Upper lobe of left lung (tissue), 4 donors: ENCODE measurements around the gene VANGL2.

Experiments
- POLR2A ChIP-seq, 4 donors: fragments of 450-650 bp; IDR thresholded peaks; one replicate each; pipeline ENCODE4 v1.5.1; 2016 to 2017; ENCODE audit warnings: antibody characterized with exemption in 4 of 4, mild to moderate bottlenecking in 2 of 4
- TF ChIP-seq, protein P1 (sequence below), 6 experiments: fragments of 450-650 bp in 4 of 6; fragments of 200-600 bp in 2 of 6; sonication (generic) in 2 of 6; IDR thresholded peaks; one replicate each; pipeline ENCODE4 v1.5.1; 2016 to 2019; ENCODE audit warnings: antibody characterized with exemption in 6 of 6

GRCh38 chr1:160409486-160409885 lies 9.1 kb downstream of the VANGL2 start:
- TF ChIP-seq, protein P1, sequence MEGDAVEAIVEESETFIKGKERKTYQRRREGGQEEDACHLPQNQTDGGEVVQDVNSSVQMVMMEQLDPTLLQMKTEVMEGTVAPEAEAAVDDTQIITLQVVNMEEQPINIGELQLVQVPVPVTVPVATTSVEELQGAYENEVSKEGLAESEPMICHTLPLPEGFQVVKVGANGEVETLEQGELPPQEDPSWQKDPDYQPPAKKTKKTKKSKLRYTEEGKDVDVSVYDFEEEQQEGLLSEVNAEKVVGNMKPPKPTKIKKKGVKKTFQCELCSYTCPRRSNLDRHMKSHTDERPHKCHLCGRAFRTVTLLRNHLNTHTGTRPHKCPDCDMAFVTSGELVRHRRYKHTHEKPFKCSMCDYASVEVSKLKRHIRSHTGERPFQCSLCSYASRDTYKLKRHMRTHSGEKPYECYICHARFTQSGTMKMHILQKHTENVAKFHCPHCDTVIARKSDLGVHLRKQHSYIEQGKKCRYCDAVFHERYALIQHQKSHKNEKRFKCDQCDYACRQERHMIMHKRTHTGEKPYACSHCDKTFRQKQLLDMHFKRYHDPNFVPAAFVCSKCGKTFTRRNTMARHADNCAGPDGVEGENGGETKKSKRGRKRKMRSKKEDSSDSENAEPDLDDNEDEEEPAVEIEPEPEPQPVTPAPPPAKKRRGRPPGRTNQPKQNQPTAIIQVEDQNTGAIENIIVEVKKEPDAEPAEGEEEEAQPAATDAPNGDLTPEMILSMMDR (IDR thresholded peaks at IDR 0.05), result no peak
- no peak for TF ChIP-seq POLR2A (IDR thresholded peaks at IDR 0.05)
